HG02973 (cell line): ENCODE data around the gene VANGL2.

Experiments
- ATAC-seq: cut with Tn5 transposase; IDR thresholded peaks from one replicate; pipeline ENCODE4 v1.9.1; 2021; ENCODE audit warnings: moderate library complexity; ENCODE audit not compliant: unreplicated experiment

VANGL2 gene

DNA sequence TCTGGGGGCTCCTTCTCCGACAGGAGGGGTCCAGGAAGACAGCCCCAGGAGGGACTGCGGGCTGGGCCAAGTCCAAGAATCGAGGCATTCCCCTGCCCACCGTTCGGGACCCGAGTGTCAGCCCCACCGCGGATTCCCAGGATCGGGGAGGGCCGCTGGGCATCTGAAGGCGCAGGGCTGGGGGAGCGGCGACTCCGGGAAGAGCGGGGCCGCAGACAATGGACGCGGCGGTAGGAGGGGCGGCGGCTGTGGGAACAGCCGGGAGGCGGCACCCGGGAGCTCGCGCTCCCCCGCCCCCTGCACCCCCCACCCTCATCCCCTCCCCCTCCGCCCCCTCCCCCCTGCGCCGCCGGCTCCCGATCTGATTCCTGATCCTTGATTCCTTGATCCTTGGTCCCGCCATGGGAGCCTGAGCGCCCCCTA is at the start of gene VANGL2:
Gene VANGL2 (plus strand): TSS at position 342 of the 423 bp plus-strand sequence. CDS start 15,274 bp downstream, outside the sequence.
- ATAC-seq: no peak

DNA sequence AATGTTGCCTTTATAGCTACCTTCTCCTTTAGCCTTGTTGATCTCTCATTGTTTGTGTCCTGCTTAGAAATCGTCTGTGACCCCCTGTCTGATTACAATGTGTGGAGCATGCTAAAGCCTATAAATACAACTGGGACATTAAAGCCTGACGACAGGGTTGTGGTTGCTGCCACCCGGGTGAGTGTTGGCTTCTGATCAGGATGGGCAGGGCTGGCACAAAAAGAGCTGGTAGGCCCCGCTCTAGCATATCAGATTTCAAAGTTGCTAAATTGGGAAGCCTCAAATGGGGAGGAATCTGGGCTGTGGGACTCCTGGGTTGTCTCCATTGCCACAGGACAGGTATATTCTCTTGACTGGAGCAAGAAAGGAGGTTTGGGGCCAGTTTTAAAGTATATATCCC is 48.7 kb upstream of the VANGL2 start:
- no peak for ATAC-seq

DNA sequence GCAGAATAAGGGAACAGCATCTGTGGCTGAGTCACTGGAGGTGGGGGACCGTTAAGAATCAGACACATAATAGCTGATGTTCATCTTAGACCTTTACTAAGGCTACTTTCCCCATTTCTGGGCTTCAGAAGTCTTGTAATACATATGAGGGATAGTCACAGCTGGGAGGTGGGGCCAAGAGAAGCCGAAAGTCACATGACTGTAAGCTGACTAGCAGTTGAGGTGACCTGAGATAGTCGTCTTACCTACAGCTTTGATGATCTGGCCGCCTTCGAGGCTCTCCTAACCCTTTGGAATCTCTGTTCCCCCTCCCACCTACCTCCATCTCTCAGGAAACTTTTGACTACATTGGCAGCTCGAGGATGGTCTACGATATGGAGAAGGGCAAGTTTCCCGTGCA is 47.8 kb upstream of the VANGL2 start:
- no peak for ATAC-seq

DNA sequence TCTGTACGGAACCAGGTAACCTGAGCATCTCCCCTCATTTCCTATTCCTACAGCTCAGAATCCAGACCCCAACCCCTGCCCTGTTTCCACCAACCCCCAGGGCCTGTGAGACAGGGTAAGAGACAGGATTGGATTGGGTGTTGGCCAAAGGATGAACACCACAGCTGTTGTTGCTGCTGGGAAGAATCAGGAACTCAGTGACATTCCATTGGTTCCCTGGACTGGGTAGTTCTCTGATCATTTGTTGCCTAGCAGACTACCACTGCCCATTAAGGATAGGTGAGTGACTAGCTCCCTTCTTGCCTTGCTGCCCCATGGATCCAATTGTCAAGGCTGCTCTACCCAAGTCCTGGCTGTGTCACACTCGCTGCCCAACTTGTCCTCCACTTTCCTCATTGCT is 47.1 kb upstream of the VANGL2 start:
- no peak for ATAC-seq

DNA sequence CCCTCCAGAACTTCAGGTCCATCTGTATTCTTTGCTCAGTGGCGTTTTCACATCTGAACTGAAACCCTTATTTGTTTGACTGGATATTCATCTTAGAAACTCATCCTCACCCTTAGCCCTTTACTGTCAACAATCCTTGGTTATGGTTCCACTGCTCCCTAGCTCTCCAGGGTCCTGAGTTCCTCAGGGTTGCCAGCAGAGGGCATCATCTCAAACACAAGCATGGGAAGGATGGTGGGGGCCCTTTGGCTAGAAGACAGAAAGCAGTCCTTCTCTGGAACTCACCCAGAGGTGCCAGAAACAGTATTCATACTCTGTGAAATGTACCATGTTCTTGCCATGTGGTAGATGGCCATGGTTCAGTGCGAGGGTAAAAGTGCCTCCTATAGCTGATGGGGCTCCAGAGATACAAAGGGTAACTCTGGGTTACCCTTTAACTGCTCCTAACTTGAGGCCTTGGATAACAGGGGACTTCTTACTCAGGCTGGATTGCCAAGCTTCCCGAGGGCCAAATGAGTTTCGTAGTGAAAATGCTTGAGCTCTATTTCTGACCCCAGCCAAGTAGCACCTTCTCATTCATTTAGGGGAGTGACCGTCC is 45.9 kb upstream of the VANGL2 start:
- ATAC-seq: no peak

GRCh38 chr1:160357286-160358002 is 42.9 kb upstream of the VANGL2 start:
- ATAC-seq: no peak

DNA sequence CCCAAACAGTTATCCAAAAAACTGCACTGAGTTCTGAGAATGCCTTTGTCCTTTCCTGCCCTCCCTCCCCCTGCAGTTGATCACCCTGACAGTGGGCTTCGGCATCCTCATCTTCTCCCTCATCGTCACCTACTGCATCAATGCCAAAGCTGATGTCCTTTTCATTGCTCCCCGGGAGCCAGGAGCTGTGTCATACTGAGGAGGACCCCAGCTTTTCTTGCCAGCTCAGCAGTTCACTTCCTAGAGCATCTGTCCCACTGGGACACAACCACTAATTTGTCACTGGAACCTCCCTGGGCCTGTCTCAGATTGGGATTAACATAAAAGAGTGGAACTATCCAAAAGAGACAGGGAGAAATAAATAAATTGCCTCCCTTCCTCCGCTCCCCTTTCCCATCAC is 42.3 kb upstream of the VANGL2 start:
- ATAC-seq: no peak

- ATAC-seq: no peak
Observed at GRCh38 chr1:160359559-160360226, 40.7 kb upstream of the VANGL2 start.

- no peak for ATAC-seq
Observed at GRCh38 chr1:160360227-160360695, 40.1 kb upstream of the VANGL2 start.

DNA sequence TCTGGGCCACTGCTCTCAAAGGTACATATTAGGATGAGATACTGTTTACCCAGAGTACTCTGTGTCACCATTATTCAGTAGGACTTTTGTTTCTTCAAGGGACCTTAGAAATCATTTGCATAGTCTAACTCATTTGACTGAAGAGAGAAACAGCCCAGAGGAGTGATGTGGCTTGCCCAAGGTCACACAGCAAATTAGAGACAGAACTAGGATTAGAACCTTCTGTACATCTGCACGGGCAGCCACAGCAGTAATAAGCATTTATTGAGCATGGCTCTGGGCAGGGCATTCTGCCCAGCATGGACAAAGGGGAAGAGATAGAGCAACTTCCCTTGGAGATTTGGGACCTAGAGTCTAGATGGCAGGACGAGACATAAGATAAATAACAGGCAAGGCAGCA is 39.2 kb upstream of the VANGL2 start:
- ATAC-seq: no peak

GRCh38 chr1:160361814-160362167 is 38.6 kb upstream of the VANGL2 start:
- ATAC-seq: no peak

GRCh38 chr1:160362168-160362957 is 38.0 kb upstream of the VANGL2 start:
- no peak for ATAC-seq

DNA sequence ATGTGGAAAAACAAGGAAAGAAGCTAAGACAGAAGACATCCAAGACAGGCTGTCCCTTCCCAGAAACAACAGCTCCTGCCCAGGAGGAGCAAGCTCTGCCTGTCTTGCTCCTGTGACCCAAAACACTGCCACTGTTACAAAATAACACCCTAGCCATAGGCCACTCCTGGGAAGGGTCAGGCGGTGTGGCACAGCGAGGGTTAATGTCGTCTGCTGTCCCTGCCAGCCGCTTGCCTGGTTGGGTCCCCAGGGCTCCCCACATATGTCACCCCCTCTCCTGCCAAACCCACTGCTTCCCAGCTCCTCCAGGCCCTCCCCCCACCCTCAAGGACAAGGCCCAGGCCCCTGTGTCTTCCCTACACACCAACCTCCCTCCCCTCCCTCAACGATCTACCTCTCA is 37.4 kb upstream of the VANGL2 start:
- ATAC-seq: no peak

- no peak for ATAC-seq
Observed at GRCh38 chr1:160363951-160364735, 36.2 kb upstream of the VANGL2 start.

GRCh38 chr1:160365325-160365724 is 35.0 kb upstream of the VANGL2 start:
- no peak for ATAC-seq

DNA sequence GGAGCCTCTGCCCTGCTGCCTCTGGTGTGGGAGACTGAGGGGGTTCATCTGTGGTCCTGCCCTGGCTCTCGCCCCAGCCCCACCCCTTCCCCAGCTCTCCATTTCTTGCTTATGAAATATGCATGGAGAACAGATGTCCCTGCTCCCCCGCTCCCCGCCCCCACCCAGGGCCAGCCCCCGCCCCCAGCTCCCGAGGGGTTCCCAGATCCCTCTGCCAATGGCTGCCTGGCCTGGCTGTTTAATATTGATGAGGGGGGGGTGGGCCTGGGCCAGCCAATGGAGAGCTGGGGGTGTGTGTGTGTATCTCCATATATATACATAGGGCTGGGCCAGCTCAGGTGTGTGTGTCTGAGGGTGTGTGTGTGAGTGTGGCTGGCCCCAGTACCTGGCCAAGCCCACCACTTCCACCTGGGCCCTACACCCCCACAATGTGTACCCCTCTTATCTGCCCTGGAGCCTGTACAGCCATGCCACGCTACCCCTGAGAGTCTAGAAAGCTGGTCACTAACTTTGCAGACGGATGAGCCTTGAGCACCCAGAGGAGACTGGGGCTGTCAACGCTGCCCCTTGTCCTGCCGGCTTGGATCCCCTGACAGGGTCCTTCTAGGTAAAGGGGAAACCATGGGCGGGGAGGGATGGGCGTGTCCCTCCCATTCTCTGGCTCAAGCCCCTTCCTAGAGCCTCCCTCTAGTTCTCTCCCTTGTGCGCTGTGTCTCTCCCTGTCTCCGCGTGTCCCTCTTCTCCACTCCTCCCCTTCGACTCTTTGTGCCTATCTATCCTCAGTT is 33.4 kb upstream of the VANGL2 start, which contains the start of gene NHLH1:
Gene NHLH1 (plus strand): TSS at position 341 of the 785 bp plus-strand sequence. CDS start 3,661 bp downstream, outside the sequence.
- no peak for ATAC-seq

- no peak for ATAC-seq
Observed at GRCh38 chr1:160367516-160367900, 32.9 kb upstream of the VANGL2 start.

GRCh38 chr1:160367934-160368923 is 32.1 kb upstream of the VANGL2 start:
- no peak for ATAC-seq
